ENCODE measurements around the gene PPP2R2C.

DNA sequence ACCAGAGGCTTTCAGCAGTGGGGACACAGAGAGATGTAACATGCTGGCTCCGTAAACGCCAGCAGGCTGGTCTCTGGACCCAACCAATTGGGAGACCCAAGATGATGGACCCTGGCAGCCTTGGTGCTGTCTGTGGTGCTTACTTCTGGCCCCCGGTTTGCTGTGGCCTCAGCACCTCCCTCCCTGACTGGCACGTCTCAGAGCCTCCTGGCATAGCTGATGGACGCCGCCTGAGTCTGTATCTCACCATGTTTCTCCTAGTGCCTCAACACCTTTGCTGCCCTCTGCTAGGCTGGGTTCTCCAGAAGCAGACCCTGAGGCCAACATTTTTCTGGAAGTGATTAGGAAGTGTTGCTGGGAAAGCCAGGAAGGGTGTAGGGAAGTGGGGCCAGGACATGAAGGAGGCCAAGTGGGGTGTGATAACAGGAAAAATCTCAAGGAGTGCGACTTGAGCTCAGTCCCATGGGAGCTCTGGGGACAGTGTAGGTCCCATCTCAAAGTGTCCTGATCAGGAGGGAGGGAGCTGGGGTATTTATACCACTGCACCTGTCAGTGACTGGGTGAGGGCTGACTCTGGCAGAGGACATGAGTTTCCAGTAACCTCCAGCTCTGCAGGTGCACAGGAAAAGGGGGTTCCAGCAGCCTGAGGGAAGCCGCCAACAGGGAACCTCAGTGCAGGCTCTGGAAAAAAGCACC is 31.8 kb downstream of the PPP2R2C start:
- TF ChIP-seq, protein P1, sequence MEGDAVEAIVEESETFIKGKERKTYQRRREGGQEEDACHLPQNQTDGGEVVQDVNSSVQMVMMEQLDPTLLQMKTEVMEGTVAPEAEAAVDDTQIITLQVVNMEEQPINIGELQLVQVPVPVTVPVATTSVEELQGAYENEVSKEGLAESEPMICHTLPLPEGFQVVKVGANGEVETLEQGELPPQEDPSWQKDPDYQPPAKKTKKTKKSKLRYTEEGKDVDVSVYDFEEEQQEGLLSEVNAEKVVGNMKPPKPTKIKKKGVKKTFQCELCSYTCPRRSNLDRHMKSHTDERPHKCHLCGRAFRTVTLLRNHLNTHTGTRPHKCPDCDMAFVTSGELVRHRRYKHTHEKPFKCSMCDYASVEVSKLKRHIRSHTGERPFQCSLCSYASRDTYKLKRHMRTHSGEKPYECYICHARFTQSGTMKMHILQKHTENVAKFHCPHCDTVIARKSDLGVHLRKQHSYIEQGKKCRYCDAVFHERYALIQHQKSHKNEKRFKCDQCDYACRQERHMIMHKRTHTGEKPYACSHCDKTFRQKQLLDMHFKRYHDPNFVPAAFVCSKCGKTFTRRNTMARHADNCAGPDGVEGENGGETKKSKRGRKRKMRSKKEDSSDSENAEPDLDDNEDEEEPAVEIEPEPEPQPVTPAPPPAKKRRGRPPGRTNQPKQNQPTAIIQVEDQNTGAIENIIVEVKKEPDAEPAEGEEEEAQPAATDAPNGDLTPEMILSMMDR (optimal IDR thresholded peaks at IDR 0.05 in 1 of 3, IDR thresholded peaks at IDR 0.05 in 1 of 3, conservative IDR thresholded peaks at IDR 0.05 in 1 of 3; ENCODE audit: extremely low read depth in 1 of 3, insufficient read depth in 2 of 3, low read length in 3 of 3) = no peak
- TF ChIP-seq EZH2 (IDR thresholded peaks at IDR 0.05; ENCODE audit: low read length) = no peak
